HG03025 (cell line): ENCODE measurements around the gene KCNJ1.

Source experiments
- ATAC-seq: cut with Tn5 transposase; IDR thresholded peaks from one replicate; pipeline ENCODE4 v1.9.1; 2021; ENCODE audit warnings: mild to moderate bottlenecking, moderate library complexity; ENCODE audit not compliant: unreplicated experiment, low FRiP score

The KCNJ1 gene

DNA sequence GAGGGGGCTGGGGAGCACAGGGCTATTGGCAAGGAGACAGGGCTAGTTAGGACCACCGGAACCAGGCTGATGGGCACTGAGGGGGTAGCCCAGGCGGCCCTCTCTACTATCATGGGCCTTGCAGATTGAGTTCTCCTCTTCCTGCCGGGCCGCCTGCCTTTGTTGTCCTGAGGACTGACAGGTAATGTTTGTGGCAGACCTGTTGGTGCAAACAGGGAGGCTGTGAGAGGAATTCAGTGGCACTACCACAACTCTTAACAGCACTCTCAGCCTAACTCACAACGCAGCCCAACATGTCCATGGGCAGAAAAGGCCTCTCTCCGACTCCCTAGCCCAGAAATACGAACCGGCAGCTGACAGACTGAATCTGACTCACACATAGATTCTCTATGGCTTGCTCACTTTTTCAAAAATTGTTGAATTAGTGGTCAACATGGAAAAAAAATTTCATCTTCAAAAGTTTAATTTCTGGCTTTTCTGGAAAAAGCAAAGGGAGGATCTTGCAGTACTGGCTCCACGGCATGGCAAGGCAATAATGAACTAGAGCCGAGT is 35.5 kb upstream of the KCNJ1 start:
- ATAC-seq: no peak

DNA sequence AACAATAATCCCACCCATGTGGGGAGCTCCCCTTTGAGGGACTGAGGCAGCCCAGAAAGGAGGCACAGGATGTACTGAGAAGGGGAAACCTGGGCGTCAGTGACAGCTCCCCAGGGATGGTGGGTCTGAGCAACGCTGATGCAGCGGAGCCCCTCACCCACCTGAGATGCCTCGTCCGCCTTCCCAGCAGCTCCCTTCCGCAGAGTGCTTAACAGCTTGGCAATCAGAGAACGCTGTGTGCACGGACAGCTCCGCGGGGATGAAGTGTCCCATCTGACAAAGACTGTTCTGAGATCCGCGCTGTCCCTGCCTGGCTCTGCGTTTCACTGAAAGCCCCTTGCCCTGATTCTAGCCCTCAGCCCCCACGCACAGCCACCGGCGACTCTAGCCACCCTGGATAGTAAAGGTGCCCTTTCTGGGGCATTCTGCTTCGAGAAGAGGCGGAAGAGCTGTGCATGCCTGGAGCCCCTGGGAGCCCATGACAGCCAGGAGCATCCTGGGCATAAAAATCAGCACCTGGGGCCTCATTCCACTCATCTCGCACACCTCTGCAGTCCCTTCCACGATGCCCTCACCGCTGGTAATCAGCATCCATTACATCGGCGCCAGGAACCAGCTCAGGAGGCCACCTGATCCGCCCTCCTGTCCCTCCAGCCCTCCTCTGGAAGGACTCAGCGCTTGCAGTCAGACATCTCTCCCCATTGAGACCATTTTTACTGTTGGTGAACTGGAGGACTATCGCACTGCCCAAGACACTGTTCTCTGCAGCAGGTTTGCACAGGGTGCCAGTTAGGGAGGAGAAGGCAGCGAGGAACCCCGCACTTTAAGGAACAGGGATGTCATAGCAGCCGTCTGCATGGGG is 34.8 kb upstream of the KCNJ1 start:
- ATAC-seq: no peak

DNA sequence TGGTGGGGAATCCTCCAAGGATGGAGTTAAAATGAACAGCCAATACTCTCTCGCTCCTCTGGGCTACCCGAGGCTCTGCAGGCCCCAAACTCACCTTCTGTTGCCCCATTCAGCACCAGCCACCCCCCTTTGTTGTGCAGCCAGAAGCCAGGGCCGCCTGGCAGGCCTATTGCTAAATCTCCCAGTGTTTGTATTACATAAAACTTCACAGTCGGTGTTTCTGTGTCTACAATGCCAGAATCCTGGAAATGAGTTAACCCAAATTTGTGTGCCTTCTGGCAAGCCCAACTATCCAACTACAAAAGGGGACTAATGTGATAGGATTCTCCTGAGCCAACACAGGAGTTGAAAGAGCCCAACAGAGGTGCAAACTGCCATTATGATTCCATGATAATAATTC is 33.4 kb upstream of the KCNJ1 start:
- ATAC-seq: no peak

DNA sequence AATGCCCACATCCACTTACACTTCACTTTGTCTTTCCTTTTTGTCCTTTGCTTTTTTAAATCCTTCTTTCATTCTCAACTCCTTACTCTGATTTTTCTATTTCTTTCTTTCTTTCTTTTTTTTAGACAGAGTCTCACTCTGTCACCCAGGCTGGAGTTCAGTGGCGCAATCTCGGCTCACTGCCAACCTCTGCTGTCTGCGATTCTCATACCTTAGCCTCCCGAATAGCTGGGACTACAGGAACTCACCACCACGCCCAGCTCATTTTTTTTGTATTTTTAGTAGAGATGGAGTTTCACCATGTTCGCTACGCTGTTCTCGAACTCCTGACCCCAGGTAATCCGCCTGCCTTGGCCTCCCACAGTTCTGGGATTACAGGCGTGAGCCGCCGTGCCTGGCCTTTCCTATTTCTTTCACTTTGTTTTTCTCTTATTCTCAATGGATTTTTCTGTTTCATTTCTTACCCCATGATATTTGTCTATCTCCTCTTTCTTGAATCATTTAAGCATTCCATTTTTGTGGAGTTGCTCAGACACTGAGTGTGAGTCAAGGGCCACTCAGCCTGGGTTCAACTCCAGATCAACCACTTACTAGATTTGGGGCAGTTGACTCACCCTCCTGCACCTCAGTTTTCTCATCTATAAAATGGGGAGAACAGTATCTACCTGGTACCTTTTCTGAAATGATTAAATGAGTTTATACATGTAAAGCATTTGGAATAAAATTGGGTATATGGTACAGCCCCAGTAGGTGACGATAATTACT is 31.7 kb upstream of the KCNJ1 start:
- no peak for ATAC-seq

DNA sequence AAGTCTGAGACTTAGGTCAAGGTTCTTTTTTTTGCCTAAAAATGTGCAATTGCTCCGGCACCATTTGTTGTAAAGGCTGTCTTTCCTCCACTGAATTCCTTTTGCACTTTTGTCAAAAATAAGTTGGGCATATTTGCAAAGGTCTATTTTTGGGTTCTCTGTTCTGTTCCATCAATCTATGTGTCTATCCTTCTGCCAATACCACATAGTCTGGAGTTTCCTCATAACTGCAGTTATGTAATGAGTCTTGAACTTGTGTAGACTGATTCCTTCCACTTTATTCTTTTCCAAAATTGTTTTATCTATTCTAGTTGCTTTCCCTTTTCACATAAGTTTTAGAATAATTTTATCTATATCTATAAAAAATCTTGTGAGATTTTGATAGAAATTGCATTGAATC is 30.7 kb upstream of the KCNJ1 start:
- no peak for ATAC-seq

DNA sequence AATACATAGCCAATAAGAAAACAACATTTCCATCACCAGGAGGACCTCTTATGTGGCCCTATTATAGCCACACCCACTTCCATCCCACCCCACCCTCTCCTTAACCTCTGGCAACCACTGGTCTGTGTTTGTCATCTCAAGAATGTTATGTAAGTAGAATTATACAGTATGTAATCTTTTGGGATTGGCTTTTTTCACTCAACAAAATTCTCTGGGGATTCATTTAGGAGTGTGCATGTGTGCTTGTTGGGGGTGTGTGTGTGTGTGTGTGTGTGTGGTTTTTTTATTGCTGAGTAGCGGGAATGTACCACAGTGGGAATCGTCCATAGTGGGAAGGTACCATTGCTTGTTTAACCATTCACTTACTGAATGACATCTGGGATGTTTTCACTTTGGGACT is 29.3 kb upstream of the KCNJ1 start:
- ATAC-seq: no peak

DNA sequence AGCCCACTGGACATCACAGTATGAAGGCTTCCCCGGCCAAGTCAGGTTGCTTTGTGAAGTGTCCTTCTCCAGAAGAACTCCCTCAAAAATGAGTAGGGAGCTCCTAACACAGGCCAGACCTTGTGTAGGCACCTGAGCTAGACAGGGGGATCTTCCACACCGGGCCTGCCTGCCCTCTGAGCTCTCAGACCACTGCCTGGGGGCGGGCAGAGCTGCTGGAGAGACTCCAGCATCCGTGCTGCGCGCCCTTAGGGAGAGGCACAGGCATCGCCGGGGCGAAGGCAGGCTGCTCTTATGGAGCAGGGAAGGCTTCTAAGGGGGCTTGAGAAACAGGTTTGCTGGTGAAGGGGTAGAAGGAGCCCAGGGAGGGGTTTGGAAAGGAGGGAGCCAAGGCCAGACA is 28.4 kb upstream of the KCNJ1 start:
- no peak for ATAC-seq

DNA sequence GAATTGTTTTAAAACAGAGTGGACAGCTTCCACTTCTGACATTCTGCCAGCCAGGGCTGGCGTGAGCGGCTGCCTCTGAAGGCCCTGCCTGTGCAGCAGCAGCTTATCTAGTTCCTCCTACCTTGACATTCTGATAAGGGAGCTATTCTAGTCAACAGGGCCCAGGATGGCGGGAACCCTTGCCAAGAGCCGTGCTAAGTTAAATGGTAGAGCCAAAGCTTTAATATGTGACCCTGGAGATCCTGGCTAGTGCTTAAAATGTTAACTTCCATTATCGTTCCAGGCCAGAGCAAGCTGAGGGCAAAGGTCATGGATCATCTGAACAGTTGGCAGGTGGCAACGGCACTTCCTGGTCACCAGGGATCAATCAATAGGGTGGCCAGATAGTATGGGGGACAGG is 27.6 kb upstream of the KCNJ1 start:
- ATAC-seq: no peak

DNA sequence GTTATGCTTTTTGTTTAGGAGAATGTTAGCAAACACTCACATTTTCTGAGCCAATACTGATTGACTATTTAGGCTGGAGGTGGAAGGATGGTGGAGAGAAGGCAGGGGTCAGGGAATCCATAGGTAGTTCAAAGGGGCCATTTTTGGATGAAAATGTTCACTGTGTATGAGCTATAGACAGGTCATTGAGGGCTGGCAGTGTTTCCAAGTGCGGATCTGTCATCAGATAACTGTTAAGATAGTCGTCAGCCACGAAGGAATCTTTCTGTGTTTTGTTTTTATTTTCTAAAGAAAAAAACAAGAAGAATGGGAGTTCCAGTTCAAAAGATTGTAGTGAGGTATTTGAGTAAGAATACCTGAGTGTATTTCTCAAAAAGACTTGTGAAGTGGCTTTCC is 27.2 kb upstream of the KCNJ1 start:
- ATAC-seq: no peak

DNA sequence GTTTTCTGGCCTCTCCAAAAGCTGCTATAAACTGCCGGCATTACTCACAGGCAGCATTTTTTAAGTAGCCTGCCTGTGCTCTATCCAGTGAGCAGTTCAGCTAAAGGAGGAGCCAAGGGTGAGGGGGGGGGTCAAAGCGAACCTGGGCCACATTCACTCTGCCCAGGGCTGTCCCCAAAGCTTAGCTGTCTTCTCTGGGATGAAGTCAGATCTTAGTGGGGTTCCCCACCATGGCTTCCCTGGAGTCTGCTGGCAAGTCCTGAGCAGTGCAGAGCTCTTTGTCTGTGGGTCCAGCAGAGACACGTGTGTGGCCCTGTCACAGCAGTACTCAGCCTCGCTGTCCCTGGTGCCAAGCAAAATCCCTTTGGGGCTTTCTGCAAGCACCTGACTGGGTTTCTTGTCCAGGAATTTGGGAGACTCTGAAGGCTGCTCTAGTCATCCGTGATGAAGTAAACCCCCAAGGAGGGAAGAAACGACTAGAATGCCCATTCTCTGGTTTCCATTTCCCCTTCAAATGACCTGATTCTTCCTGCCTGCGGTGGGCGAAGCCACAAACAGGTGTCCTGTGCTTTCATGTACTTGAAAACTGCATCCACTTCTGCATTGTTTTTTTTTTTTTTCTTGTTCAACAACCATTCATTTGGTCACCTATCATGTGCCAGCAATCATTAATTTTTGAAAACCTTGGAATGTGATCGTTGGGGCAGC is 26.6 kb upstream of the KCNJ1 start:
- ATAC-seq: peak; percentile 58

DNA sequence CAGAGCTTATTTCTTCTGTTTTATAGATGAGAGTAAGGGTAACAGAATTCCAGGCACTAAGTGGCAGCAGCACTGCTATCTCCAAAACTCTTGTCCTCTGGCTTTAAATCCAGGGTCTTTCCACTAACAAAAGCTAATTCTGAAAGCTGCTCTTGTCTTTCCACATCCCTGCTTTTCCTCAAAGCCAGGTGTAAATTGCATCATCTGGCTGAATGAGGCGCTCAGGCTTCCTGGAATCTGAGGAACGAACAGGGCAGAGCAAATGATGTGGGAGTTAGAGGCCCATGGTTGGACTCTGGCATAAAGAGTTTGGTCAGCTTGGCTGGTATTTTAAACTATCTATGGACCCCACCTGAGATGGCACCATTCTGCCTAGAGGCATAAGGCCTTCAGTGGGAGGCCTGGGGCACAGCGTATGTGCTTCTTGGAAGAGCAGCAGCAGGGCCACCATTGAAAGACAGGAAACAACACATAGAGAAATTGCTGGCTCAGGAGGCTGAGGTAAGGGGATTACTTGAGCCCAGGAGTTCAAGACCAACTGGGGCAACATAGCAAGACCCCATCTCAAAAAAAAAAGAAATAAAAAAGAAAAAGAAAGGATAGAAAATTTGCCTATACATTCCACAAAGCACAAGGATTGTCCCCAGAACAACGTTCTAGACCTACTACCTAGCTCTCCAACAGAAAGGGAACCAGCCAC is 25.9 kb upstream of the KCNJ1 start:
- ATAC-seq: no peak

DNA sequence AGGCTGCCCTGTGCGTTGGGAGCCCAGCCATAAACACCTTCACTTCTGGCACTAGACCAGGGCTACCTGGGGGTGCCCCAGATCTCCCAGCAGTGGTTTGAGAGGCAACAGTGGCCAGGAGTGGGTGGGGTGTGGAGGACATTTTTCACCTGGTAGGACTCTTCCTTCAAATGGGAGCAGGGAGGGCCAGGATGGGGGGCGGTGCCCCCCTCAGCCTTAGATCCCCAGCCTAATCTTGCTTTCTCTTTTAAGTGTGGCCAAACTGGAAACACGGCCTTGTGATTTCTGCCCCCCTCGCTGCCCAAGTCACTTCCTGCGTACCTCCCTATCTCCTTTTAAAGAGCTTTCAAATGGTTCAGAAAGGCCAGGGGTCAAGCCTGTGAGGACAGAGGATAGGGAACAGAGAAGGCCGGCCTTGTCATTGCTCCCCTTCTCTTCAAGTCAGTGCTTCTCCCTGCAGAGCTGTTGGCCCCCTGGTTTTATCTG is 24.9 kb upstream of the KCNJ1 start:
- no peak for ATAC-seq

DNA sequence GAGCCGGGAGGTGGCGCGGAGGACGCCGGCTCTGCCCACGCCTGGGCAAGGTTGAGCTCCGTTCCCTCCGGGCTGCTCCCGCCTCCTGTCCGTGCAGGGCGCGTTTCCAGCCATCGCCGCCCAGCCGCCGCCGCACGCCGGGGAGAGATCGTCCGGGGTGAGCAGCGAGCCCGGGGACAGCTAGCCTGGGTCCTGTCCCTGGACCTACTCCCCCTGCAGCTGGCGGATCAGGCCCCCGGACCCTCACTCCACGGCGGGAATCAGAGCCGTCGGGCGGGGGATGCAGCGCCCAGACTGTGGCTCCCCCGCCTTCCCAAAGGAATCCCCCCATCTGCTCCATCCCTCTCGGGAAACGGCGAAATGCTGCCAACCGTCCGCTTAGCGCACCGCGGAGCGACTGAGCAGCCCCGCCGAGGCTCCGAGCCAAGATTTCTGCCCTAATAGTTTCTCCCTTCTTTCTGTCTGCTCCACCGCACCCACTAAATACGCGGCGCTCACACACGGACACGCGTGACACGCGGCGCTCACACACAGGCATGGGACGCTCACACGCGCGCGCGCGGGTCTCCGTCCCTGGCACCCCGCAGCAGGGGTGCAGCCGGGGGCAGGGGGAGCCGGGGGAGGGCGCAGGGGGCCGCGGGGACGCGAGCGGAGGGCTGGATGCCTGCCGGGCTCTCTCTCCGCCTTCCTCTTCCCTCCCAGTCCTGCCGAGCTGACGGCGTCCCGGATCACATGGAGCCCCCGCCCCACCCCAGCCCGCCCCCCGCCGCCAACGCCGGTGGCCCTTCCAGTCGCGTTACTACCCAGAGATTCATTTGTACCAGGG is 23.7 kb upstream of the KCNJ1 start, which contains the start of gene KCNJ5:
Gene KCNJ5 (plus strand): TSS at position 814 of the 826 bp plus-strand sequence. CDS start 19,918 bp downstream, outside the sequence.
- no peak for ATAC-seq

DNA sequence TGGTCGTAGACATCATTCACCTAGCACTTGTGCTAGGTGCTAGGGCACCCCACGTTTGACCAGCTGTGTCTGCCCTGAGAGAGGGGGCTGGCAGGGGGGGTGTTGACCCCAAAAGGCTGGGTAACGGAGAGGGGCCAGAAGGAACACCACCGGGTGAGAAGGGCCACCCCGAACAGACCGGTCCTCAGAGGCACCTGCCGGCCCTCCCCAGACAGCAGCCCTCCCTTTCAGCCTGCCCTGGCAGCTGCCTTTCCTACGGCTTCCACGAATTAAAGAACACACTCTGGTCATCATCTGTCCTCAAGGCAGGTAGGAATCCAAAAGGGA is 23.1 kb upstream of the KCNJ1 start:
- no peak for ATAC-seq

DNA sequence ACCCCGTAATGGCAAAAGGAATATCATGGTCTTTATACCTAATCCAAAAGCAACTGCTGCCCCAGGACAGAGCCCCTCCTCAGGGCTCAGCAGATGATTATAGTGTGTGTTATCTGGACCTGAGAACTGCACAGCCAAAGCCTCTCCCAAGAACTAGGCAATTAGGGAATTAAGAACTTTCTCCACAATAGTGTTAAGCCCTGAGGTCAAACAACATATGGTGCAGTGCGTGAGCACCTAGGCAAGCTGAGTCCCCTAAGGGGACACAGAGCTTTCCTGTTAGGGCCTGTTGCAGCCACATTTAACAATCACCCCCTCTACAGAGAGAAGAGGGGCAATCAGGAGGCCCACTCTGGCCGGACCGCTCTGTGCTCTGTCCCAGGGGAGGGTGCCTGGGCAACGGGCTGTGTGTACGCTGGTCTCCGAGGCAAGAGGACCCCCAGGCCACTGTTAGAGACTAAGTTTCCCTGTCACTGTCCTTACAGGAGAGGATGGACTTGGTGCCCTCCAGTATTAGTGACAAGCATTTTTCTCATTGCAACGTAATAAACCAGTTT is 22.6 kb upstream of the KCNJ1 start:
- no peak for ATAC-seq

DNA sequence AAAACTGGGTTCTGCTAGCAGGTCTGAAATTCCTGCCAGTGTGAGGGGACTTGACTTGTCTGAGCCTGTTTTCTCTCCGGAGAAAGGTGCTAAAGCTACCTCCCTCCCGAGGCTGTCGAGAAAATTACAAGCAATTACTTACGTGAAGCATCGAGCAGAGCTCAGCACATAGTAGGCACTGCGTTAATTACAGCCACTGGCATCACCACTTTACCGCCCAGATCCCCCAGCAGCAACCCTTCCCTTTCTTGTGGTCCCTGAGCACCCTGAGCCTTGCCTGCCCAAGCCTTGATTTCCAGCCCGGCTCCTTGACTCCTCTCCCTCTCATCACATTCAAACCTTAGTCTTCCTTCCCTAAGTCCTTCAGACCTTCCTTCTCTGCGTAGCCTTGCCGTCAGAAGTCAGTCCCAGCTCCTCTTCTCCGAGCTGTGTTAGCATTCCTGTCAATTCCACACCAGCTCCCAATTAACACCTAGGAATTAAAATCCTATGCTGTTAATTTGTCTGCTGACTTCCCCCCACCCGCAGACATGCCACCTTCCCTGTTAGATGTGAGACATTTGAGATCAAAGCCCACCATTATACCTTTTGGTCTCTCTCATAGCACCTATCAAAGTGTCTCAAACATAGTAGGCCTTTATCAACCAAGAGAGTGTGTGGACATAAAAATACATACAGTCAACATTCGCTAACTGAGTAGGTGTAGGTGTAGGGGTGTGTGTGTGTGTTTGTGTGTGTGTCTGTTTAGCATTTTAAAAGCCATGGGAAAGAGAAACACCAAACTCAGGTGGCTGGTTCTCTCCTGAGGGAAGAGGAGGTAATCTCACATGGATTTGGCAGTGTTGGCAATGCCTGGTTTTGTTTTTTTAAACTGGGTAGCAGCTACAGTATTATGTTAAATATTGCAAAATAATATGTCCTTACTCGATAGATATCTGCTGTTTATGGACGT is 21.2 kb upstream of the KCNJ1 start:
- no peak for ATAC-seq

DNA sequence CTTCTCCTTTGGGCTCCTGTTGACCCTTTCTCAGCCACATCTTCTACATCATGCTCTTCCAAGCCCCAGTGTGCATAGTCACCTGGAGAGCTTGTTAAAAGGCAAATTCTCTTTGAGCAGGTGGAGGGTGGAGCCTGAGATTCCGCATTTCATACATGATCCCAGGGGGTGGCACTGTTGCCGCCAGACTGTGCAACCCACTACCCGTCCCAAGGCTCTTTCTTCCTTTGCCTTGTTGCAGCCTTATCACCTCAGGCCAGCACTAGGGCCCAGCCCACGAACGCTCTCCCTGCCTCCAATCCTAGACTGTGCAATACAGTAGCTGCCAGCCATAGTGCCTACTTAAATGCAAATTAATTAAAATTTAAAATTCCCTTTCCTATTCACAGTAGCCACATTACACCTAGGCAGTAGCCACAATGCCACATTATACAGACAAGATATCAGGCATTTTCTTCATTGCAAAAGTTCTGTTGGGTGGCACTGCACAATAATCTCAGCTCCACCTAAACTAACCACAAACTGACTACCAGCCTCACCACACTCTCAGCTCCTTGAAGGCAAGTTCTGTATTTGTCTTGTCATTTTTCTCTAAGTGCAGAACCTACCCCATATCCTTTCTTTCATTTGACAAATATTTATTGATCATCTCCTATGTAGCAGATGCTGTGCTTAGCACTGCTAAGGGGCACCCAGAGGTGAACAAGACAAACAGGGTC is 19.5 kb upstream of the KCNJ1 start:
- no peak for ATAC-seq
